Heart left ventricle (tissue), 16 donors: ENCODE data around the gene DAAM2. TPM values are rescaled to one million over a fixed set of nuclear protein-coding genes. Genes with fewer than 3 reads are reported as not detected.

Experiments used
- ATAC-seq, 4 donors: fragments of 200-7000 bp; cut with Tn5 transposase; one replicate each; pipeline ENCODE4 v1.9.1; 2020 to 2022; ENCODE audit warnings: moderate library complexity in 4 of 4, mild to moderate bottlenecking in 3 of 4, moderate number of reproducible peaks in 1 of 4
- DNase-seq, 5 donors: peaks; one replicate each; pipeline ENCODE4 v3.0.0-alpha.2; 2020
- H3K27ac ChIP-seq, 12 donors: fragments of 200-600 bp; sonication (generic) in 4 of 12; one replicate each; pipeline versions ENCODE4 v1.5.0 to v1.8.0; 2016 to 2022; ENCODE audit warnings: mild to moderate bottlenecking in 2 of 12
- H3K27me3 ChIP-seq, 9 donors: fragments of 200-600 bp; sonication (generic) in 2 of 9; one replicate each; pipeline versions ENCODE4 v1.5.1 to v1.8.0; 2016 to 2022; ENCODE audit warnings: mild to moderate bottlenecking in 3 of 9
- H3K36me3 ChIP-seq, 9 donors: fragments of 200-600 bp; sonication (generic) in 2 of 9; one replicate each; pipeline versions ENCODE4 v1.5.0 to v1.8.0; 2018 to 2022; ENCODE audit warnings: mild to moderate bottlenecking in 2 of 9
- H3K4me1 ChIP-seq, 12 donors: fragments of 200-600 bp; sonication (generic) in 4 of 12; one replicate each; pipeline versions ENCODE4 v1.5.0 to v1.8.0; 2016 to 2022; ENCODE audit warnings: mild to moderate bottlenecking in 3 of 12
- H3K4me3 ChIP-seq, 12 donors: fragments of 200-600 bp; sonication (generic) in 4 of 12; one replicate each; pipeline versions ENCODE4 v1.5.0 to v1.8.0; 2017 to 2022; ENCODE audit warnings: mild to moderate bottlenecking in 9 of 12, moderate library complexity in 4 of 12
- H3K9me3 ChIP-seq, 12 donors: fragments of 200-600 bp; sonication (generic) in 4 of 12; one replicate each; pipeline versions ENCODE4 v1.5.0 to v1.8.0; 2016 to 2022; ENCODE audit warnings: mild to moderate bottlenecking in 1 of 12
- POLR2A ChIP-seq, 2 donors: fragments of 450-650 bp; IDR thresholded peaks; one replicate each; pipeline ENCODE4 v1.6.1; 2017; ENCODE audit warnings: antibody characterized with exemption in 2 of 2, mild to moderate bottlenecking in 2 of 2, moderate library complexity in 2 of 2
- WGBS, 4 donors: extraction: QIAGEN DNeasy Blood & Tissue Kit in 2 of 4; methylation state at CpG; one replicate each; pipeline versions ENCODE4 v1.1.5 to v1.1.7; 2013 to 2018; 5-methylcytosine and 5-hydroxymethylcytosine counted together
- intact Hi-C, 10 donors: fragments of 100-400 bp; cut with DNase I; formaldehyde crosslinking; loops; one replicate each; pipeline versions ENCODE4 v1.11.1 to v1.14.2; 2022
- polyA plus RNA-seq, 2 donors: library from polyadenylated mRNA; stranded (reverse); fragments of 200-250 nt; gene quantifications; one replicate each; pipeline ENCODE4 v1.2.3, GENCODE V29; 2013
- total RNA-seq, 9 donors: library from RNA; depleted of rRNA in 2 of 9; stranded (reverse); fragments of >200 nt in 2 of 9; fragmentation: NEBNext Ultra II Directional in 3 of 9; extraction: Animal tissue kit (Norgen Biotek cat#: 25700) in 3 of 9; gene quantifications; one replicate each; pipeline versions ENCODE4 v1.1.0 to v1.2.4, GENCODE V29; 2016 to 2023
- TF ChIP-seq, protein P1 (sequence below), 12 donors: fragments of 200-600 bp; sonication (generic) in 4 of 12; IDR thresholded peaks; one replicate each; pipeline versions ENCODE4 v1.5.0 to v1.8.0; 2018 to 2022; ENCODE audit warnings: antibody characterized with exemption in 12 of 12, mild to moderate bottlenecking in 5 of 12
- donor health status: ischemic (EF 13 %, LVEDD 7.1; RV severe dilation, severe dysfunction).
- donor health status: healthy with polysubstance abuse.
- donor health status: DM: no; HTN: yes; CAD: no.
- donor health status: DM: no; HTN: no; CAD: no.
- donor health status: ischemic (EF 25% LVEDD 6.9; RV normal size, moderate dysfunction).
- donor health status: ischemic (EF 25% LVEDD 5.7; RV mildly dilated, moderate dysfunction).
- donor health status: healthy.
- donor health status: DM: yes; HTN: yes; CAD: no.
- donor health status: ischemic (EF 35%, LVEDD 5.7; RV mildly dilated, moderate dysfunction).
- donor health status: nonischemic (EF 11% LVEDD 7.7; RV severe dilation, severe dysfunction).
- donor health status: DM: yes; HTN: yes; CAD: no.
- donor health status: PGD.
- donor health status: ischemic (EF 29% LVEDD 5.4; RV normal size, mild dysfunction).
- donor health status: nonischemic (EF 23%, LVEDD 6.1; RV moderate dilation, normal function).

The DAAM2 gene
- total and polyA plus RNA-seq, 11 donors: 6.4 to 20.9 (median 13.6) TPM

DNA sequence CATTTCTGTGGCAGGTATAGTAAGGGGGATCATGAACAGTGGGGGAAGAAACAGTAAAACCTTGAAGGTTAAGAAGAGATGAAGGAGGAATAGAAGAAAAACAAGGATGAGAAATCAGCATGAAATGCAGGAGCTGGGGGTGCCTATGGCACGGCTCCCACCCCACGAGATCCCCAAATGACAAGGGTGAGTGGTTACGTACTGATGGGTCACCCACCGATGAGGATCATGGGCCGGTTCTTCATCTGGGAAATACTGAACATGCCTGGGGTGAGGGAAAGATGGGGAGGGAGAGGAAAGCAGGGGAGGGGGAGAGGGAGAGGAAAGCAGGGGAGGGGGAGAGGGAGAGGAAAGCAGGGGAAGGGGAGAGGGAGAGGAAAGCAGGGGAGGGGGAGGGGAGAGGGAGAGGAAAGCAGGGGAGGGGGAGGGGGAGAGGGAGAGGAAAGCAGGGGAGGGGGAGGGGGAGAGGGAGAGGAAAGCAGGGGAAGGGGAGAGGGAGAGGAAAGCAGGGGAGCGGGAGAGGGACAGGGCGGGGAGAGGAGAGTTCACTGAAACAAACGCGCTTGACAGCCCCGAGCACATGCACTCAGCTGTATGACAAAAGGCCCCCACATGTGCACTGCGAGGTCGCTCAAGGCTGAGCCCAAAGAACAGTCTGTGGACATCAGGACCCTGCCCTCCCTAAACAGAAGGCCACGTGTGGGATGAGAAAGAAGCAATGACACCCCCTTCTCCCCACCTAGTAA lies 116.8 kb downstream of the DAAM2 start:
- TF ChIP-seq, protein P1, sequence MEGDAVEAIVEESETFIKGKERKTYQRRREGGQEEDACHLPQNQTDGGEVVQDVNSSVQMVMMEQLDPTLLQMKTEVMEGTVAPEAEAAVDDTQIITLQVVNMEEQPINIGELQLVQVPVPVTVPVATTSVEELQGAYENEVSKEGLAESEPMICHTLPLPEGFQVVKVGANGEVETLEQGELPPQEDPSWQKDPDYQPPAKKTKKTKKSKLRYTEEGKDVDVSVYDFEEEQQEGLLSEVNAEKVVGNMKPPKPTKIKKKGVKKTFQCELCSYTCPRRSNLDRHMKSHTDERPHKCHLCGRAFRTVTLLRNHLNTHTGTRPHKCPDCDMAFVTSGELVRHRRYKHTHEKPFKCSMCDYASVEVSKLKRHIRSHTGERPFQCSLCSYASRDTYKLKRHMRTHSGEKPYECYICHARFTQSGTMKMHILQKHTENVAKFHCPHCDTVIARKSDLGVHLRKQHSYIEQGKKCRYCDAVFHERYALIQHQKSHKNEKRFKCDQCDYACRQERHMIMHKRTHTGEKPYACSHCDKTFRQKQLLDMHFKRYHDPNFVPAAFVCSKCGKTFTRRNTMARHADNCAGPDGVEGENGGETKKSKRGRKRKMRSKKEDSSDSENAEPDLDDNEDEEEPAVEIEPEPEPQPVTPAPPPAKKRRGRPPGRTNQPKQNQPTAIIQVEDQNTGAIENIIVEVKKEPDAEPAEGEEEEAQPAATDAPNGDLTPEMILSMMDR (IDR thresholded peaks at IDR 0.05): no peak
- TF ChIP-seq POLR2A (IDR thresholded peaks at IDR 0.05): no peak
- WGBS, 4 donors: 85 to 92% (median 87%) methylated on average over 13 of the region's 13 CpGs
- DNase-seq: no peak
- Histone ChIP-seq H3K4me1 (no peaks in the 10 kb centered on the region), H3K36me3 (peaks cover 0 to 88% (median 66%) of the 10 kb centered on the region in 9 donors), H3K9me3 (no peaks in the 10 kb centered on the region), H3K27me3 (no peaks in the 10 kb centered on the region), H3K27ac (no peak overlapping the region), H3K4me3 (no peak overlapping the region)
- intact Hi-C loops: no loop called here
- ATAC-seq: no peak

DNA sequence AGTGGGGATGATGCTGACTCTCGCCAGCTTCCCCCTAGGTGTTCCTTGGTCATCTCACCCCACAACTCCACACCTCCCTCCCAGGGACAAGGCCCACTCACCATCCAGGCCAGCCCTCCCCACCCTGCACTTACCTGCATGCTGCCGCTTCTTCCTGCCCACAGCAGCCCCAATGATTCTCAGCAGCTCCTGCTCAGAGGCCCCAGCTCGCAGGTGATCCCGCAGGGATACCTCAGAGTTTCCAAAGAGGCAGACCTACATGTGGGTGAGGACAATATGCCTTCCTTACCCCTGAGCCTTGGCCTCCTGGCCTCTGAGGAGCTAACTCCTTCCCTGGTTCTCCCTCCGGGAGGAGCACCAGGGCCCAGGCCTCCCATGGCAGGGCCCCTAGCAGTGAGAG lies 117.5 kb downstream of the DAAM2 start:
- 94 to 99% (median 96%) methylated on average over 5 of the region's 5 CpGs for WGBS, 4 donors
- no peaks in the 10 kb centered on the region for H3K9me3 ChIP-seq
- H3K36me3 ChIP-seq: peaks cover 0 to 89% (median 73%) of the 10 kb centered on the region in 9 donors
- no peaks in the 10 kb centered on the region for H3K4me1 ChIP-seq
- no peak overlapping the region for H3K27ac ChIP-seq
- no peak for DNase-seq
- no peaks in the 10 kb centered on the region for H3K27me3 ChIP-seq
- H3K4me3 ChIP-seq: no peak overlapping the region
- intact Hi-C loops: no loop called here
- ATAC-seq: no peak
- TF ChIP-seq, protein P1 (IDR thresholded peaks at IDR 0.05): no peak
- no peak for TF ChIP-seq POLR2A (IDR thresholded peaks at IDR 0.05)

DNA sequence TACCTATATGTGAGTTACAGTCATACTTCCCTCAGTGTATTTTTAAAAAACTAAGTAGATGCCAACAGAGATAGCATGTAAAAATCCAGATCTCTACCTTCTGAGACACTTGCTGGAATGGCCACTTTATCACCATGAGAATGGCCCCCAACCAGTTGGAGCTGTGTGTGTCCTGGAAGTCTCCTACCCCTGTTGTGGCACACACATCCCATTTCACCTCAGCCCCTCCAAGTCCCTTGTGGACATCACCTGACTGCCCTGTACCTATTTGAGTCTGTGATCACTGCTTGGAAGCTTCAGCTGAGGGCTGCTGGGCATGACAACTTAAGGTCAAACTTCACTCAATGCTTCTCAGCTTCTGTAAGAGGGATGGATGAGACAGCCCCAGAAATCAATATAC lies 118.0 kb downstream of the DAAM2 start:
- ATAC-seq (no peak), DNase-seq (no peak)
- Histone ChIP-seq H3K36me3 (peaks cover 0 to 89% (median 78%) of the 10 kb centered on the region in 9 donors), H3K27ac (no peak overlapping the region), H3K9me3 (no peaks in the 10 kb centered on the region), H3K27me3 (no peaks in the 10 kb centered on the region), H3K4me3 (no peak overlapping the region), H3K4me1 (no peaks in the 10 kb centered on the region)
- intact Hi-C loops: no loop called here
- TF ChIP-seq, protein P1 (IDR thresholded peaks at IDR 0.05): no peak
- TF ChIP-seq POLR2A (IDR thresholded peaks at IDR 0.05): no peak

DNA sequence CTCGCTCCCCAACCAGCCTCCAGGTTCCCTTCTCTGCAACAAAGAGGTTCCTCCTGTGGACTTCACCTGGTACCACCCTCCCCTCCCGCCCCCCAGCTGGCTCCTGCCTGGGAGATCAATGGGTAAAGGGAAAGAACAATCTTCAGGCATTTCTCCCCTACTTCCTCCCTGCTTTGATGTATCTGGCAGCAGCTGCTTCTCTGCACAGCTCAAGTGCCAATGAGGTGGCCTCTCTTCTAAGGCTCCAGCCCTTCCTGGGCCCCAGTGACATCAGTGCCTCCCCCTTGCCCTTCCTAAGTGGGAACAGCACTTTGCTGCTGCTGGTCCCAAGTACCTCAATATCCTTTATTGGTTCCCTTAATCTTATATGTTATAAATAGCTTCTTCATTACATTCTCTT lies 118.6 kb downstream of the DAAM2 start:
- ATAC-seq (no peak), DNase-seq (no peak)
- H3K27ac ChIP-seq: no peak overlapping the region
- no peak overlapping the region for H3K4me3 ChIP-seq
- intact Hi-C loops: no loop called here
- peaks cover 0 to 89% (median 80%) of the 10 kb centered on the region in 9 donors for H3K36me3 ChIP-seq
- H3K4me1 ChIP-seq: no peaks in the 10 kb centered on the region
- H3K9me3 ChIP-seq: no peaks in the 10 kb centered on the region
- TF ChIP-seq, protein P1 (IDR thresholded peaks at IDR 0.05): no peak
- TF ChIP-seq POLR2A (IDR thresholded peaks at IDR 0.05): no peak
- no peaks in the 10 kb centered on the region for H3K27me3 ChIP-seq
- 88 to 98% (median 93%) methylated on average over 2 of the region's 2 CpGs for WGBS, 4 donors
